Stimulated activated naive CD8-positive, alpha-beta T cell treated with anti-CD3 and anti-CD28 coated beads, Interleukin-15, amount 100 ng/mL, for 72 hours (primary cell): ENCODE measurements around the gene SLC24A3.

ENCODE experiments used
- ATAC-seq: fragments of 150-1000 bp; cut with Tn5 transposase; 2 replicates; pipeline ENCODE4 v1.10.0; 2021; ENCODE audit warnings: mild to moderate bottlenecking, moderate library complexity
- DNase-seq, 2 donors: peaks; one replicate each; pipeline ENCODE4 v3.0.0; 2021 to 2022
- H3K27ac Mint-ChIP-seq, 2 donors: one replicate each; pipeline ENCODE4 v1.8.0; 2022; ENCODE audit warnings: mild to moderate bottlenecking in 2 of 2, mixed read lengths in 2 of 2, moderate library complexity in 2 of 2
- H3K27me3 Mint-ChIP-seq: one replicate; pipeline ENCODE4 v1.8.0; 2022; ENCODE audit warnings: mixed read lengths
- H3K4me1 Mint-ChIP-seq: one replicate; pipeline ENCODE4 v1.8.0; 2022; ENCODE audit warnings: mild to moderate bottlenecking, mixed read lengths
- H3K4me3 Mint-ChIP-seq, 2 donors: one replicate each; pipeline ENCODE4 v1.8.0; 2022; ENCODE audit warnings: mild to moderate bottlenecking in 2 of 2, mixed read lengths in 2 of 2, moderate library complexity in 1 of 2
- H3K9me3 Mint-ChIP-seq, 2 donors: one replicate each; pipeline ENCODE4 v1.8.0; 2022; ENCODE audit warnings: mixed read lengths in 2 of 2

SLC24A3 gene

GRCh38 chr20:19367591-19367990 is 155.1 kb downstream of the SLC24A3 start:
- Mint-ChIP-seq H3K9me3 (peaks cover 0 to 8% of the 10 kb centered on the region in 2 donors), H3K27ac (no peak overlapping the region), H3K4me1 (no peaks in the 10 kb centered on the region), H3K27me3 (no peaks in the 10 kb centered on the region), H3K4me3 (no peak overlapping the region)
- ATAC-seq (no peak), DNase-seq (no peak)

- DNase-seq (no peak), ATAC-seq (no peak)
- no peak overlapping the region for H3K4me3 Mint-ChIP-seq
- H3K4me1 Mint-ChIP-seq, result no peaks in the 10 kb centered on the region
- no peak overlapping the region for H3K27ac Mint-ChIP-seq
- no peaks in the 10 kb centered on the region for H3K27me3 Mint-ChIP-seq
- peaks cover 0 to 8% of the 10 kb centered on the region in 2 donors for H3K9me3 Mint-ChIP-seq
Measured at GRCh38 chr20:19368351-19368750, 155.9 kb downstream of the SLC24A3 start.

GRCh38 chr20:19370076-19371075 is 157.9 kb downstream of the SLC24A3 start:
- Mint-ChIP-seq H3K27ac (no peak overlapping the region), H3K9me3 (peaks cover 0 to 8% of the 10 kb centered on the region in 2 donors), H3K4me3 (no peak overlapping the region), H3K27me3 (no peaks in the 10 kb centered on the region), H3K4me1 (no peaks in the 10 kb centered on the region)
- DNase-seq (no peak), ATAC-seq (no peak)

- H3K27ac Mint-ChIP-seq, result no peak overlapping the region
- peaks cover 6% of the 10 kb centered on the region for H3K27me3 Mint-ChIP-seq
Measured at GRCh38 chr20:19371112-19371511, 158.7 kb downstream of the SLC24A3 start.

GRCh38 chr20:19374216-19374615 is 161.8 kb downstream of the SLC24A3 start:
- DNase-seq (no peak), ATAC-seq (no peak)
- no peak overlapping the region for H3K4me3 Mint-ChIP-seq
- peaks cover 18% of the 10 kb centered on the region for H3K27me3 Mint-ChIP-seq
- H3K27ac Mint-ChIP-seq, result no peak overlapping the region
- H3K9me3 Mint-ChIP-seq, result no peaks in the 10 kb centered on the region
- no peaks in the 10 kb centered on the region for H3K4me1 Mint-ChIP-seq

More at GRCh38 chr20:19371112-19371511, 158.7 kb downstream of the SLC24A3 start:
- Mint-ChIP-seq H3K4me1 (no peaks in the 10 kb centered on the region), H3K4me3 (no peak overlapping the region), H3K9me3 (peaks cover 0 to 8% of the 10 kb centered on the region in 2 donors)
- DNase-seq (no peak), ATAC-seq (no peak)

GRCh38 chr20:19375395-19375794 is 163.0 kb downstream of the SLC24A3 start:
- DNase-seq (no peak), ATAC-seq (no peak)
- Mint-ChIP-seq H3K4me3 (no peak overlapping the region), H3K27me3 (peaks cover 18% of the 10 kb centered on the region), H3K4me1 (no peaks in the 10 kb centered on the region), H3K27ac (peak overlapping the region in 1 of 2 donors; percentile 56), H3K9me3 (no peaks in the 10 kb centered on the region)

GRCh38 chr20:19375801-19376200 is 163.4 kb downstream of the SLC24A3 start:
- Mint-ChIP-seq H3K27me3 (peaks cover 18% of the 10 kb centered on the region), H3K27ac (no peak overlapping the region), H3K4me1 (no peaks in the 10 kb centered on the region), H3K9me3 (no peaks in the 10 kb centered on the region), H3K4me3 (no peak overlapping the region)
- no peak for ATAC-seq
- no peak for DNase-seq

- Mint-ChIP-seq H3K27ac (no peak overlapping the region), H3K27me3 (peaks cover 18% of the 10 kb centered on the region), H3K4me3 (no peak overlapping the region), H3K9me3 (no peaks in the 10 kb centered on the region), H3K4me1 (no peaks in the 10 kb centered on the region)
- ATAC-seq (no peak), DNase-seq (no peak)
Measured at GRCh38 chr20:19376451-19377229, 164.2 kb downstream of the SLC24A3 start.

GRCh38 chr20:19378058-19378457 is 165.6 kb downstream of the SLC24A3 start:
- H3K4me3 Mint-ChIP-seq, result no peak overlapping the region
- H3K4me1 Mint-ChIP-seq, result no peaks in the 10 kb centered on the region
- no peak overlapping the region for H3K27ac Mint-ChIP-seq
- peaks cover 18% of the 10 kb centered on the region for H3K27me3 Mint-ChIP-seq
- DNase-seq, result no peak
- no peaks in the 10 kb centered on the region for H3K9me3 Mint-ChIP-seq
- no peak for ATAC-seq

- ATAC-seq (no peak), DNase-seq (no peak)
- peaks cover 18% of the 10 kb centered on the region for H3K27me3 Mint-ChIP-seq
- H3K4me3 Mint-ChIP-seq, result no peak overlapping the region
- H3K27ac Mint-ChIP-seq, result peak overlapping the region in 1 of 2 donors; percentile 2
- no peaks in the 10 kb centered on the region for H3K4me1 Mint-ChIP-seq
- H3K9me3 Mint-ChIP-seq, result no peaks in the 10 kb centered on the region
Measured at GRCh38 chr20:19380211-19380610, 167.8 kb downstream of the SLC24A3 start.

- no peaks in the 10 kb centered on the region for H3K9me3 Mint-ChIP-seq
- no peak overlapping the region for H3K27ac Mint-ChIP-seq
- H3K27me3 Mint-ChIP-seq, result peaks cover 5% of the 10 kb centered on the region
- DNase-seq (no peak), ATAC-seq (no peak)
- no peak overlapping the region for H3K4me3 Mint-ChIP-seq
- no peaks in the 10 kb centered on the region for H3K4me1 Mint-ChIP-seq
Measured at GRCh38 chr20:19381947-19382346, 169.5 kb downstream of the SLC24A3 start.

- H3K9me3 Mint-ChIP-seq, result no peaks in the 10 kb centered on the region
Measured at GRCh38 chr20:19382386-19383340, 170.2 kb downstream of the SLC24A3 start.

GRCh38 chr20:19384940-19385339 is 172.5 kb downstream of the SLC24A3 start:
- ATAC-seq (no peak), DNase-seq (no peak)
- Mint-ChIP-seq H3K4me3 (no peak overlapping the region), H3K27ac (no peak overlapping the region), H3K4me1 (no peaks in the 10 kb centered on the region), H3K9me3 (peaks cover 12 to 14% of the 10 kb centered on the region in 2 donors), H3K27me3 (no peaks in the 10 kb centered on the region)

More at GRCh38 chr20:19382386-19383340, 170.2 kb downstream of the SLC24A3 start:
- no peaks in the 10 kb centered on the region for H3K4me1 Mint-ChIP-seq
- no peak overlapping the region for H3K27ac Mint-ChIP-seq
- ATAC-seq, result no peak
- H3K4me3 Mint-ChIP-seq, result no peak overlapping the region
- no peak for DNase-seq
- no peaks in the 10 kb centered on the region for H3K27me3 Mint-ChIP-seq

- peaks cover 13 to 16% of the 10 kb centered on the region in 2 donors for H3K9me3 Mint-ChIP-seq
- no peak for ATAC-seq
- no peaks in the 10 kb centered on the region for H3K4me1 Mint-ChIP-seq
- no peak overlapping the region for H3K27ac Mint-ChIP-seq
- no peak overlapping the region for H3K4me3 Mint-ChIP-seq
- no peak for DNase-seq
- no peaks in the 10 kb centered on the region for H3K27me3 Mint-ChIP-seq
Measured at GRCh38 chr20:19387251-19387650, 174.8 kb downstream of the SLC24A3 start.
